IPS DF 4.7 (cell line): ENCODE results near the gene CLDN8.

ENCODE experiments used
- DNase-seq: peaks from one replicate; pipeline ENCODE4 v3.0.0-alpha.2; 2013; ENCODE audit warnings: low spot score; ENCODE audit errors: extremely low read depth

The CLDN8 gene

DNA sequence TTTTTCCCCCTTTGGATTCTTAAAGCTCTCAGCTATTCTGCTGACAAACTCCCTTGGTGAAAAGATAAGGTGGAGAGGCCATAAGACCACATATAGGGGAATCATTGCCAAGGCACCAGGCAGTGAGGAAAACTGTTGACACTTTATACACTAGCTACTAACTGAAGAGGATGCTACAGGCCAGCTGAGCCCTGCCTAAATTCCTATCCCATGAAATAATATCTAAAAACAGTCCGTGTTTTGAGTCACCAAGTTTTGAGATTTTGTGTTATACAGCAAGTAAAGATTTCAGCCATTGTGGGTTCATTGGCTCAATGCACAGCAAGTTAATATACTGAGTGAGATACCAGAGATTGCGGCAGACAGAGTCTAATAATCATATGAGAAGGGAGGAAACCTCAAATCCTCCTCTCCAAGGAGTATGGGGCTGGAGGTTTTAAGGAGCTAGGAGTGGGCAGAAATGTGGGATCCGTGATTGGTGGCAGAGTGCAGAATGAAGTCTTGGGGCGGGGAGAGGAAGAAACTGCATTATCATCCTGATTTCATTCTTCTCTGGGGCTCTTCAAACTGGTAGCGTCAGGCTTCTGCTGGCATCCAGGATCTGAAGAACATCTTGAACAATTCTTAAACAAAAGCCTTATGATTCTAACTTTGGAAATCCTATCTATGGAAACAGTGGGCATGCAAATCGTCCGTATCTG lies 9.2 kb downstream of the CLDN8 start:
- no peak for DNase-seq

DNA sequence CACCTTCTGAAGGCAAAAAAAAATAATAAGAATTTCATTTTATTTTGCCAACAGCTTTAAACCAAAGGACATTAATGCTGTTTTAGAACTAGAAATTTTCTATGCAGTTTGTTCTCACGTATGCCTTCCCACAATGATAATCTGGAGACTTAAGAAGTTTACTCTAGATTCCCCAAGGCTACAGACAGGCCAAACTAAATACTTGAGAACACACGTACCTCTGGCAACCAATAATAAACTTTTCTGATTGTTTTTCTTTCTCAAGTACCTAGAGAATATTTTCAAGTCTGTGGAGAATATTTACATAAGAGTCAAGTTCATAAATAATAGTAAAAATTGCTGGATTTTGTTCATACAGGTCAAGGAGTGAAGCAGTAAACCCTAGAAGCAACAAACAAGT lies 15.9 kb downstream of the CLDN8 start:
- DNase-seq, result no peak

DNA sequence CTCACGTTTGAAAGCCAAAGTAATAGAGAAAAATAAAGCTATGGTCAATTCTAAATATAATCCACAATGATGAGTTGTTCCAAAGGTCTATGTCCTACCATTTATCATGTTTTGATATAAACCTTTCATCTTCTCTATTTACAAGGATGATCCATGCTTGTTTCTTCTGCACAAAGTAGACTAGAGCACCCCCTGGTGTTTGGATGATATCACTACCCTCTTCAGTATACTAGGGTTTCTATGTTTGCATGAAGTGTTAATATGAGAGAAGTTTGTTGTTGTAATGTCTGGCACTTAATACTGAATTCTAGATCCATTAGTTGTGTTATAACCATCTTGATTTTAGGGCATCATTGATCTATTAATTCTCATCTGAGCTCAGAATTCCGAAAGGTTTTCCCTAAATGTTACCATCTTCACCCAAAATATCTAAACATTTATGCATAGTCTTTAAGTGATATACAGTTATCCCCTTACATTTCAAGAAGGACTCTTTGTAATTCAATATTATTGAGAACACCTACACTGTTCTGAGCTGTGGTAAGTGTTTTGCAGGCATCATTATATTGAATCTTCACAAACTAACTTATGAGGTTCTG lies 21.1 kb downstream of the CLDN8 start:
- DNase-seq, result peak; percentile 22

DNA sequence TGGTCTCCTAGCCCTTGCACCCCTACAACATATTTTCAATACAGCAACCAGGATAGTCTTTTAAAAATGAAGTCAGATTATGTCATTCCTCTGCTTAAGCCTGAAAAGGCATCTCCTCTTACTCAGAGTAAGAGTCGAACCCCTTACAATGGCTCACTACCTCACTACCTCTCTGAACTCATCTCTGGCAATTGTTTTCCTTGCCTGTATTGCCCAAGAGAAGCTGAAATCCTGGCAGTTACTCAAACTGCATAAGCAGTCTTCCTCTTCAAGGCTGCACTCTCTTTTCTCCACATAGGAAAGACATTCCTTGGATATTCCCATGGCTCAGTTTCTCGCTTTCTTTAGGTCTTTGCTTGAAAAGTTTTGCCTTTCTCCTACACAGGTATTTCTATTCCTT lies 22.7 kb downstream of the CLDN8 start:
- no peak for DNase-seq

DNA sequence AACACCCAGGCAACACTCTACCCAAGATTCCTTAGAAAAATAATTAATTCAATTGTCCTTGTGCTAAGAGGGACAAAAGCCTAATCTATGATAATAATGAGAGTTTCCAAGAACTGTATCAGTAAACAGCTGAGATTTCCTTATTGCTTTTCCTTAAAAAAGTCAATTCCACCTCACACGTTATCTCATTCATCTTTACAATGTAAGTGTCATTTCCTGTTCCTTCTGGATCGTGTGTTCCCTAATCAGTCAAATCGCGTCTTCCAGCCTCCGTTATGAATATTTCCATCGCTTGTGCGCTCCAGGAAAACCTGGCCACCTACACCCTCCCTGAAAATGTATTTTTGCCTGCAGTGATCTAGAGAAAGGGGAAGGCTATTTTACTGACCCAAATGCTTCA lies 25.3 kb downstream of the CLDN8 start:
- DNase-seq, result no peak

DNA sequence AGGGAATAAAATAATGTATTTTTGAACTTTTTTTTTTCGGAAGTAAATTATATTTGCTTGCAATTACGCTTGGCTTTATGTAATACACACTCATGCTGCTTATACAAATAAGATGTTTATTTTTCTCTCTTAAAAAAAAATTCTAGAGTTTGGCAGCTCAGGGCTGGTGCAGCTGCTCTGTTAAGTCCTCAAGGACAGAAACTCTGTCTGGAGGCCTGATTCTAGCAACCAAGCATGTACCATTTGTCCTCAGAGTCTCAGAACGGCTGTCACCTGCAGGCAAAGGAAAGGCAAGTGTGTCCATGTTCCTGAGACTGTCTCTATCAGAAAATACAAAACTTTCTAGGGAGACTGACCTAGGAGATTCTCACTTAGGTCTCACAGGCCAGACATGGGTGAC lies 26.1 kb downstream of the CLDN8 start:
- no peak for DNase-seq

DNA sequence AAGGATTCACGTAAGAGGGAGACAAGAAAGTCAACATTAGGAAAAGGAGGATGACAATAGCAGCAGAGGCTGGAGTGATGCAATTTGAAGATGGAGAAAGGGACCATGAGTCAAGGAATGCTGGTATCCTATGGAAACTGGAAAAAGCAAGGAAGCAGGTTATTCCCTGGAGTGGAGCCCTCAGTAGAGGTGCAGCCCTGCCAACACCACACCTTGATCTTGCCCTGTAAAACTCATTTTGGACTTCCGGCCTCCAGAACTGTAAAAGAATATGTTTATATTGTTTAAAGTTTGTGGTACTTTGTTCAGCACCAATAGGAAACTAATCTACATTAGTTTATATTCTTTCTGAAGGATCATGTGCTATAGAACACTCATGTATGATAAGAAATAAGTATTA lies 29.7 kb downstream of the CLDN8 start:
- DNase-seq, result no peak

DNA sequence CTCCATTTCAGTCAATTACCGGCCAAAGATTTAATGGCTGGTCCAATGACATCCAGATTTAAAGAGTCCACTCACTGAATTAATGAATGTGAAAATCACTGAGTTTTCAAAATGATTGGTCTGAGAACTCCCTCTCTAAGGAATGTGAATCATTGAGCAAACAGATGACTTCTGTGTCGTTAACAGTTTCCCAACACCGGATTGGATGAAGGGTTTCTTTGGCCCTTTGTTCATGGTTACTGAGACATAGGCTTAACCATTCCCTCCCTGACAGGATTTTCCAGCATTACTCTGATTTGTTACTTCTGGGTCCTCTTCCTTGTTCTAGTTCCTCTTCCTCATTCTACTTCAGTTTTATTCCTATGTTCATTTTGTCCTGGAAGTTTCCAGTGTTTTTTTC lies 47.8 kb downstream of the CLDN8 start:
- no peak for DNase-seq

DNA sequence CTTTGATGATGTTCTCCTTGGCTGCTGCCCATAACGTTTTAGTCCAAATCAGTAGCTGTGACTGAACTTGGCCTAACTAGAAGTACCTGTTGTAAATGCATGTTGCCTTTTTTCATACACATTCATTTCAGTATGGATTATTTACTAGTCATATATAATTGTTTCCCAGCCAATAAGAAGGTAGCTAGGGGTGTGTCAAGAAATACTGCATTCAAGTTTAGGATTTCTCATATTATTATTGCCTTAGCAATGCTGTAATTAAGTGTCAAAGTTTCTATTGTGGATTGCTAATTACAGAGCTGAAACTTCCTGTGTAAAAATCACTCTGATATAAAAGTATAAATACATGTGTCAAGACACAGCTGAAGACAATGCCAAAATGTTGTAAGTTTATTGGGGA lies 49.2 kb downstream of the CLDN8 start, which contains the start of gene CLDN17:
TSS of gene CLDN17 (minus strand) at position 101 of the 400 bp plus-strand sequence. CDS start 188 bp downstream, outside the sequence.
- no peak for DNase-seq

DNA sequence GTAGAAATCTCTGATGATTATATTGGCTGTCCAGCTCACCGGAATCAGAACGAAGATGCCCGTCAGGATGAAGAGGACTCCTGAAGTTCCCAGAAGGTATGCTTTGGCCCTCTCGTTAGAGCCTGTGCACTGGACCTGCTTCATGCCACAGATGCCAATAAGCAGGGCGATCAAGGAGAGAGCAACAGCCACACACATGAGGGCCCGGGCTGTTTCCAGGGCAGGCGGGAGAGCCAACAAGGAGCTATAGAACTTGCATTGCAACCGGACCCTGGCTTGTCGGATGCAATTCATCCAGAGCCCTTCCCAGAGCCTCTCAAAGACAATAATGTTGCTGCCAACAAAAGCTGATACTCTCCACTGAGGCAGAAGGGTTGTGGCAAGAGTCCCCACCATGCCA lies 49.7 kb downstream of the CLDN8 start:
- no peak for DNase-seq

DNA sequence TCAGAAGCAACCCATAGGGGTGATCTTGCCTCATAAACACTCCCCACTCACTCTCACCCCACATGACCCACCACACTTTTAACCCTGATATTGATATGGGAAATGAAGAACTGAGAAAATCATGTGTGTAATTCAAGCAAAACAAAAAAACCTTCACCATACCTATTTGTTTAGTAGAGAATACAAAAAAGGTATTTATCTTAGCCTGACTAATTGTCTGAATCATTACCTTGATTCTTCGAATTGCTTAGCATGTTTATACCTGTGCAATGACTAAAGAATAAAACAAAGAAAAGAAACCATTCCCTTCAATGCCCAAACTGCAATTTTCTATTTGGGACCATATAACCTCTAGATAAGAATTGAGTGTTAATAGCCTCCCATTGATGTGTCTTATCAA lies 51.1 kb downstream of the CLDN8 start:
- DNase-seq, result no peak
